Measurements from ENCODE around the gene RB1.

Gene RB1

DNA sequence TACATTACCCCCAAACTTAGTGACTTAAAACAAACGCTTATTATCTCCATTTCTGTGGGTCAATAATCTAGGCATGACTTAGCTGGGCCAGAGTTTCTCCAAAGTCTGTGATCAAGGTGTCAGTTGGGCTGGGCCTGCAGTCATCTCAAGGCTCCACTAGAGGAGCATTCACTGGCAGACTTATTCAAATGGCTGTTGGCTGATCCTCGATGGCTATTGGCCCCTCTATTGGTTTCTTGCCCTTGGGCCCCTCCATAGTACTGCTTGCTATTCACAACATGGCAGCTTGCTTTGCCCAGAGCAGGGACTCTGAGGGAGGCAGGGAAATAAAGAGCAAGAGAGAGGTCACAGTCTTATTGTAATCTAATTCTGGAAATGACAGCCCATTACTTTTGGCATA is 171.7 kb downstream of the RB1 start:
- no peak for DNase-seq

DNA sequence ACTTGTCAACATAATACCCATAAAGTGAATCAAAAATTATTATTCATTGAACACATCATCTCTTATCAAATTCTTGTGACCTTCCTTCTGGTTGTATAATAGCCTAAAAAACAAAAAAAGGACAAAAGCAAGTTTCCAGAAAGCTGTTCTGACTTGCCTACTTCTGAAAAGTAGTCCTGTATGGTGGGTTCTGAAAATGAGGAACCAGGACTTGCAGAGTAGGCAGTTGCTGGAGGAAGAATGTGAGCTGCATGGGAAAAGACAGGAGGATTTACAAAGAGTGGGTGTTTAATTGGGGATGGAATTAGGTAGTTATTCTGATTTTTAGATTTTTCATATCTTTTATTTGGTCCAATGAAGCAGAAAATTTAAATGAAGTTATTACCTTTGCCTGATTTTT is 172.7 kb downstream of the RB1 start:
- DNase-seq: no peak

DNA sequence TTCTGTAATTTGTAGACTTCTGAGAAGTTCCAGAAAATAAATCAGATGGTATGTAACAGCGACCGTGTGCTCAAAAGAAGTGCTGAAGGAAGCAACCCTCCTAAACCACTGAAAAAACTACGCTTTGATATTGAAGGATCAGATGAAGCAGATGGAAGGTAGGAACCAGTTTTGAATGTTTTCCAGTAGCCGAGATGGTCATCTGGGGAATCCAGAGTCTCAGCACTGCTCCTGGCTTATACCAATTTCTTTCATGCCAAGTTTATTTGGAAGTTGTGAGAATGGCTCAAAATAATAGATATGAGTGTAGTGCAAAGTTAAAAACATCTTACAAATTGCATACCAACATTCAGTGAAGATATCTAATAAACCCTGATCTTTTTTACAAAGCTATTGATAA is 173.1 kb downstream of the RB1 start:
- DNase-seq: no peak

DNA sequence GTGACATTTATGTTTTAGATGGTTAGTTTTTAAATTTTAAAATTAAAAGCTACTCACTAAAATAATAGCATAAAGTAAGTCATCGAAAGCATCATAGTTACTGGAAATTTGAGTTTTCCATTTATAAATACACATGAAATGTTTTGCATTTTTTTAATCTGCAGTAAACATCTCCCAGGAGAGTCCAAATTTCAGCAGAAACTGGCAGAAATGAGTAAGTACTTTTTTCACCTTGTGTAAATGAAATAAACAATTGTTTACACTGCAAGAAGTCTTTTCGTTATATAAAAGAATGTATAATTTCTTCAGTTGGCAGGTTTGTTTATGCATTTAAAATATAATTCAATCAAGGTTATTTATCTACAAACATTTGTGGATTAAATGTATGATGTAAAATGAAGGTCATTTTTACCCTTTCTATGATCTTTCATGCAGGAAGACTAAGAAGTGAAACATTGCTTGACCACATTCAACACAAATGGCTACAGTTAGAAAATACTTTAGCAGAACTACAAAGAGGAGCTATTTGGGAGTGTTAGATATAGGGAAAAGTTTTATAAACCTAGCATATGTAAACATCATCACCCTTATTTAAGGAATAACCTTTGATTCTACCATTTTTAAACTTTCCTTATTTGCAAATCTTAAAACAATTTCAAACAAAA is 173.8 kb downstream of the RB1 start:
- no peak for DNase-seq

DNA sequence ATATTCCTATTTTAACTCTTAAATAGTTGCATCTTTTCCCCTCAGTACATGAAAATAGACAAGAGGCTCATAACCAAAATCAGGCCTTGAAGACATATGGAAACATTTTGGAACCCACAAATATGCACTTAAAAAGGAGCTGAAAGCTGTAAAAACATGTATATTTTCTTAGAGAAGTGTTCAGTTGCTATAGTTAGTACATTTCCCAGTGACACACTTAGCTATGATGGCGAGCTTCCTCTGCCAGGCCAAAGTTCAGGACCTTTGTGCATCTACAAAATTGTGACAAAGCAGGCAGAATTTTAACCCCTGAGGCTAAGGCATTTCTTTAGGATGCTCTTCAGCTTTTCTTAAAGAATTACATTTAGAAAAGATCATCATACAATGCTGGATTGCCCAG is 174.8 kb downstream of the RB1 start:
- DNase-seq: no peak

DNA sequence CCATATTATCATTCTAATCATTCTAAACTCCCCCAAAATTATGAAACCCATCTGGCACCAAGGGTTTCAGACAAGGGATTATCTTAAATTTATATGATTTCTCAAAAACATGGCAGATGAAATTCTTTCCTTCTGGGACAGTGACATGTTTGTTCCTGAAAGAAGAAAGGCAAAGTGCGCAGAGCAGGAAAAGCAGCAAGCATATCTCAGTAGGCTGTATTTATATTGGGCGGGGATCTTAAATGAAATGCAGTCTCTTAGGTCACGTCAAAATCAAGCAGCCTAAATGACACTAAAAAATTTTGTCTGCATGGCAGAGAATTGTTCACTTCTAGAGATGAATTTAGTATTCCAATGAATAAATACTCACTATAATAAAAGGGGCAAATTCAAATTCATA is 180.0 kb downstream of the RB1 start:
- DNase-seq: no peak

DNA sequence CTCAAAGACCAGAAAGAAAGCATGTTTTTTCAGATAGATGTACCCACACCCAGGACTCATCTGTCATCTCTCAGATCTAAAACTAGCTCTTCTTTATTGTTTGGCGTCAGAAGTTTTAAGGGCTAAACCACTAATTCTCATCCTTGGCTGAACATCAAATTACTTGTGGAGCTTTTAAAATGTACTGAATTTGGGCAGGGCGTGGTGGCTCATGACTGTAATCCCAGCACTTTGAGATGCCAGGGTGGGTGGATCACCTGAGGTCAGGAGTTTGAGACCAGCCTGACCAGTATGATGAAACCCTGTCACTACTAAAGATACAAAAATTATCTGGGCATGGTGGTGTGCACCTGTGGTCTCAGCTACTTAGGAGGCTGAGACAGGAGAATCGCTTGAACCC is 181.9 kb downstream of the RB1 start:
- DNase-seq: no peak

DNA sequence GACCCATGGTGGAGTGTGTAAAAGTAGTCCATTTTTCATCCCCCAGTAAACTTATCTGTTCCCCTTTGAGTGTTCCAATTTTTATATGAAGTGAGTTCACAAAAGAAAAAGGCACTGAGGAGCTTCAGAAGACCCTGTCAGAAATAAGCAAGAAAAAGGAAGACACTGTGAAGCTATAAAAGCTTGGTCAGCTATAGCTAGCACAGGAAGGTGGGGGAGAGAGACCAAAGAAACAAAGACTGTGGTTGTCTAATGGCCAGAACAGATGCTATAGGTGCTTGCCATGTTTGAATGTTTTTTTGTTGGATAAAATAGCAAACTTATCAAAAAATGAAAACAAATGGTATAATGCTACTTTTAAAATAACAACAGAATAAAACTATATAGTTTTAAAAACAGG is 182.8 kb downstream of the RB1 start:
- DNase-seq: no peak

DNA sequence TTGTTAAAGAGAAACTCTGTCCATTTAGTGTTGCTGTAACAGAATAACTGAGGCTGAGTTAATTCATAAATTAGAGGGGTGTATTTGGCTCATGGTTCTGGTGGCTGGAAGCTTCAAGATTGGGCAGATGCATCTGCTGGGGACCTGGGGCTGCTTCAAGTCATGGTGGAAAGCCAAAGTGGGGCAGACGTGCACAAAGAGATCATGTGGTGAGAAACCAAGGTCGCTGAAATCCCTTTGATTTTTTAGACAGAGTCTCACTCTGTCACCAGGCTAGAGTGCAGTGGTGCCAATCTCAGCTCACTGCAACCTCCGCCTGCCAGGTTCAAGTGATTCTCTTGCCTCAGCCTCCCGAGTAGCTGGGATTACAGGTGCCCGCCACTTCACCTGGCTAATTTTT is 183.3 kb downstream of the RB1 start:
- no peak for DNase-seq

DNA sequence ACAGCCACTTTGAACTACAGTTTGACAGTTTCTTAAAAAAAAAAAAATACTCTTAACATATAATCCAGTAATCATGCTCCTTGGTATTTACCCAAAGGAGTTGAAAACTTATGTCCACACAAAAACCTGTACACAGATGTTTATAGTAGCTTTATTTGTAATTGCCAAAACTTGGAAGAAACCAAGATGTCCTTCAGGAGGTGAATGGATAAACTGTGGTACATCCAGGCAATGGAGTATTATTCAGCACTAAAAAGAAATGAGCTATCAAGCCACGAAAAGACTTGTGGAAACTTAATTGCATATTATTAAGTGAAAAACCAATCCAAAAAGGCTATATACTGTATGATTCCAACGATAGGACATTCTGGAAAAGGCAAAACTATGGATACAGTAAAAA is 184.4 kb downstream of the RB1 start:
- no peak for DNase-seq

DNA sequence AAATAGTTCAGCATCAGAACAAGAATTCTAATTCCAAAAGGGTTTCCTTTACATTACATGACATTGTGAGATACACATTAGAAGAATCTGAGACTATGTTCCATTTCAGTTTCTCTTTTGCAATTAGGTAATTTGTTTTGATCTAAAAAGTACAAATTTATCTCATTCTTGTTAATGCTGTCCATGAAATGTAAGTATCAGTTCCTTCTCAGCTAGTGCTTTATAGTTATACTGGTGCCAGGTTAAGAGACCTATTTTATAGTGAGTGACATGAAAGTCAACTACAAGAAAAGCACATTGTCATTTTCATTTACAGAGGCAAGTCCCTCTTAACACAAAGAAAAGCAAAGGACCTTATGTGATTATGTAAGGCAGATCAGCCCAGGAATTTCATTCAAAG is 185.4 kb downstream of the RB1 start:
- no peak for DNase-seq

DNA sequence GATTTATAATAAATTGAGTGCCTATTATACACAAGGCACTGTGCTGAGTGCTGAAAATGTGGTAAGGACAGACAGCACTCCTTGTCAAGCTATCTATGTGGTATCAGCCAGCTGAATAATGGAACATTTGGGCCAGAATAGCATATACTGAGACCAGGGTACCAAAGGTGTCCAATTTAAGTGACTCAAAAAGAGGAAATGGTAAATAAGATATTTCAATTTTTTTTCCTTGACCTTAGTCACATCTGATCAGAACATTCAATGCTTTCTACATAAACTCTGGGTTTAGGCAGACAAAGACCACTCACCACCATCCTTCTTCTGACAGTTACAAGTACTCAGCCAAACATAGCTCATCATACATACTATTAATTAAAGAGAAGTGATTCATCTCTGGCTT is 186.1 kb downstream of the RB1 start:
- DNase-seq: no peak

DNA sequence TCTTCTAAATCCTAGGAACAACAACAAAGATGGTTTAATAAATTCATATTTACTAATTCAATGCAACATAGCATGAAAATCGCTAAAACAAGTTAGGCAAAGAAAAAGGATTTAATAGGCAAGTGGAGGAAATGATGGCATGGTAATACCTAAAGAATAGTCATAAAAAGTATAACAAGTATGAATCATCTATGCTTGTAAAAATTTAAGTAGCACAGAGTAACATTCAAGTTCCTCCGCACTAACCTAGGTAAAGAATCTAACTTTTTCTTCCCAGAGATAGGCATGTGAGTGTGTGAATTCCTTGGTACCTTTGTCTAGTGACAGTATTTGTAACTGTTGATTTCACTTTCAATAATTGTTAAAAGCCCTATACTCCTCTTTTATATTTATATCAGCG is 186.7 kb downstream of the RB1 start:
- DNase-seq: no peak

DNA sequence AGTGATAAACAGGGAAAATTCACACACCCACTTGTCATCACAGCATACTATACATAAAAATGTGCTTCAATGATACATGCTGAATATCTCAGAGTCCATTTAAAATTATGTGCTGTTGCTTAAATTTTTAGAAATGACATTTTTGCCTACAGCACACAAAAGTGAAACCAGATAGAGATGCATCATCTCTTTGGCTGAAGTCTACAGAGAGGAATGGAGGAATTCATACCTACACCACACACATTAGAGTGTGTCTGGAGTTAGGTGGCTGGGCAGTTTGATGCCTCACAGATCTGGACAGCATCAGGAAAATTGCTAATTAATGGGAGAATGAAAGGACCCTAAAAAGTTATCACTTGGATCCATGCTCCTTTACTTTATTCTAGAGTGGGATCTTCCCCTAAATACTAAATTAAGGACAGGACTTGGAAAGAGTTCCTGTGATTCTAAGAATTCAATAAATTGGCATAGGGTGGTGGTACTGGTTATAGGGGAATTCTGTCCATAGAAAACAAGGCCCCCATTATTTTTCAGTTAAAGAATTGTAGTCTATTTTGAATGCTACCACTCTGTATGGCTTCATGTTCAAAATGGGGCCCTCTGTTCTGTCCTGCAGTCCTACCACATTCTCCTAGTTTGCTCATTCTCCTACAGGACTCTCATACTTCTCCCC is 188.0 kb downstream of the RB1 start:
- no peak for DNase-seq

DNA sequence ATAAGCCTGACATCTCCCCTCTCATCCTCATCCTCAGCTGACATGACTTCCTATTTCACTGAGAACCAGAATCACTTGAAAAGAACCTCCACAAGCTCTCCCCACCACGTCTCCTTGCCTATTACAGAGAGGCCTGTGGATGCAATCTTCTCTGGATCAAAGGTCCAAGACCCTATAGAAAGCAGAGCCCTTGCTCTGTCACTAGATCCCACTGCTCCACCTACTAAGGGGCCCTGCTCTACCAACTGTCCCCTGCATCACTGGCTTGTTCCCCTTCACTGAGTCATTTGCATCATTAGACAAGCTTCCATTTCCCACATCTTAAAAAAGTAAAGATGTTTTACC is 188.5 kb downstream of the RB1 start:
- DNase-seq: no peak

DNA sequence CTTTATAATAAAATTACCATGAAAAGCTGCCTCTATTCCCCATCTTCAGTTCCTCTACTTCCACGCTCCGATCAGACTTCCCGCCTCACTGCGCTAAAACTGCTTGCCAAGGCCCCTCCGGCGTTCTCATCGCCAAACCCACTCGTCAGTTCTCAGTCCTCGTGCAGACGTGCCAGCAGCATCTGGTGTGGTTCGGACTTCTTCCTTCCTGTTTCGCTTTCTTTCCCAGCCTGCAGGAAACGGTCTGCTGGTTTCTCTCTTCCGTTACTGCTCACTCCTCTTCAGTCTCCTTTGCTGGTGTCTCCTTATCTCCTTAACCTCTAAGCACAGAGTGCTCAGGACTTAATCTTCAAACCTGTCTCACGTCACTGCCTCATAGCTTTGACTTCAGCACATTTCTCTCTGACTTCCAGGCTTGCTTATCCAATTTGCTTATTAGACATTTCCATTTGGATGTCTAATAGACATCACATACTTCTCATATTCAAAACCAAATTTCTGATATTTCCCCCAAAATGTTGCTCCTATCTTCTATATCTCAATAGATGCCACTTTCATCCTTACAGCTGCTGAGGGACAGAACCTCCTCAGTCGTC is 189.0 kb downstream of the RB1 start:
- DNase-seq: peak; percentile 81

DNA sequence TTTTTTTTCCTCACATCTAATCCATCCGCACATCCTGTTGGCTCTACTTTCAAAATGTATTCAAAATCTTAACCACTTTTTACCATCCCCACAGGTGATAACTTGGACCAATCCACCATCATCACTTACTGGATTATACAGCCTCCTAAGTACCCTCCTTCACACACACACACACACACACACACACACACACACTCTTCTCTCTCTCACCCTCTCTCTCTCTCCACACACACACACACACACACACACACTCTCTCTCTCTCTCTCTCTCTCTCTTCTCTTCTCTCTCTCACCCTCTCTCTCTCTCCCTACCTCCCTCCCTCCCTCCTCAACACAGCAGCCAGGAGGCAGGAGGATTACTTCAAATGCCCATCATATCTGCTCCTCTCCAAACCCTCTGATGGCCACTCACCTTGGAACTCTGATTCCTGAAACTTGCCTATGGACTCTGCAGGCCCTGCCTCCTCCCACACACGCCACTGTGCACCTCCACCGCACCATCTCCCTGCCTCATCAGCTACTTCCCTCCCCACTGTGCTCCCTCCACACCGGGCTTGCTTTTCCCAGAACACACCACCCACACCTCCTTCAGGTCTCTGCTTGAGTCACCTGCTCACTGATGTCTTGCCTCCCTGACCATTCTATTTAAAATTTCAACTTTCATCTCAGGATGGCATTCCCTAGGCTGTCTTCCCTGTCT is 189.7 kb downstream of the RB1 start:
- no peak for DNase-seq

DNA sequence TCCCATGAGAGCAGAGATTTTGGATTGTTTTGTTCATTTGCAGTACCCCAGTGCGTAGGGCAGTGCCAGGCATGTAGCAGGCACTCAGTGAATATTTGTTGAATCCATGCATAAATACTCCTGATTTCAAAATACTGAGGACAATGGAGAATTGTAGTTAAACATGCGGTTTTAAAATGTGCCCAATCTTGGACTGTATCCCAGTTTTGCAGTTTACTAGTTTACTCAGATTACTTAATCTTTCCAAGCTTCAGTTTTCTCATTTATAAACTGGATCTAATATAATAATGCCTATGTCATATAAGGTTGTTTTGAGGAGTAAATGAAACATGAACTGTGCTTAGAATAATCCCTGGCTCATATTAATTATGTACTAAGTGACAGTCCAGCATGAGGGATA is 190.3 kb downstream of the RB1 start:
- DNase-seq: no peak

DNA sequence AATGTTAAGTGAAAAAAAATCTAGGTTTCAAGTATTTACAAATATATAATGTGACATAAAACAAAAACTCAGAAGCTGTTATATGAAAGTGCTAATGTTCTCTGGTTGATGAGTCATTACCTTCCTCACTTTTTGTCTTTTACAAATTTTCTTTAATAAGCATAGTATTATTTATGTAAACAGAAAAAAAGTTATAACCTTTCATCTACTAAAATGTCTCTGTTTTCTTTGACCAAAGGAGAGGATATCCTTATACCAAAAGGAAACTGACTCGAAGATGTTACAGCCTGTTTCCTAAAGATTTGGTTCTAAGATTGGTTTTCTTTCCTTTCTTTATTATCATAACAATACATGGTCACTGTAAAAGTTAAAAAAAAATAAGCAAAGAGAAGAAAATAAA is 191.3 kb downstream of the RB1 start:
- DNase-seq: no peak

DNA sequence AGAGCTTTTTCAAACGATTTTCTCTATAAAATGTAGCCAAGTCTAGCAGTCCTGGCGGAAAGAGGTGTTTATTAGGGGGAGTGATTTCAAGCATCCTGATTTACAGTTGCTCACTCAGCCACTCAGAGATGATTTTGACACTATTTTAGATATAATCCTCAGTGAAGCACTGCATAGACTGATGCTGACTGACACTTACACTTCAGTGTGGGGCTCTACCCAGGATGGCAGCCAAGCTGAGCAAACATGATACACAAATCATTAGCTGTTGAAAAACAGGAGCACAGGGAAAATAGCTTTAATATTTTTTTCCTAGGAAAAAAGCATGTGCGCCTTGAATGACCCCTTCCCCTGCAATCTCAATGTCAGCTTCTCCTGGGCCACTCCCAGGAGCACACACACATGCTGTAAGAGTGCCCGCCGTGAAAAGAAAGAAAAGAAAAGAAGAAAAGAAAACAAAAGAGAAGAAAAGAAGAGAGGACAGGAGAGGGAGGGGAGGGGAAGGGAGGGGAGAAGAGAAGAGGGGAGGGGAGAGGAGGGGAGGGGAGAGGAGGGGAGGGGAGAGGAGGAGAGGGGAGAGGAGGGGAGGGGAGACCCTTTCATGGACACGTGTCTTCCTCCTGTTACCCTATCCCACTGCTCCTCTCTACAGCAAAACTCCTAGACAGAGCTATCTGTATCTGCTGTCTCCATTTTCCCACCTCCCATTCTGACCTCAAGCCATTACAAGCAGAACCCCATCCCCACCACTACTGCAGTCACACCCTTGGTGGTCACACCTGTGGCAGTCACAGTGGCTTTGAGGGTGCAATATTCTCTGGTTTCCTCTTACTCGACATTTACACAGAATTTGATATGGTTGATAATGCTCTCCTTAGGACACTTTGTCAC is 193.0 kb downstream of the RB1 start:
- no peak for DNase-seq

DNA sequence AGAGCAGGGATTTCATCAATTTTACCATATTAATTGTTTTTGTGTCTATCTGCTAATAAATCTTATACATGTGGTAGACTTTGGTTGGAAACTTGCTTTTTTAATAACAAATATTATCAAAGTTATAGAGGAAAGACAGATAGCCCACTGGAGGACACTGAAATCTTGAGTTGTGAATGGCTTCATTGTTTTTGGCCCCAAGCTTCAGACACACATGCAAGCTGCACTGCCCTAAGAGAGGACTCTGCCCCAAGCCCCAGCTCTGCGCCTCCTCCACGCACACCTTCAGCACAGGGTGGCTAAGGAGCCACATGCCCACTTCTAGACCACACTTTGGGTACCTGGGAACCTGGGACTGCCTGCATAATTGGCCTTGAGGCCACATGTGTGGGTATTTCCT is 194.1 kb downstream of the RB1 start:
- no peak for DNase-seq

DNA sequence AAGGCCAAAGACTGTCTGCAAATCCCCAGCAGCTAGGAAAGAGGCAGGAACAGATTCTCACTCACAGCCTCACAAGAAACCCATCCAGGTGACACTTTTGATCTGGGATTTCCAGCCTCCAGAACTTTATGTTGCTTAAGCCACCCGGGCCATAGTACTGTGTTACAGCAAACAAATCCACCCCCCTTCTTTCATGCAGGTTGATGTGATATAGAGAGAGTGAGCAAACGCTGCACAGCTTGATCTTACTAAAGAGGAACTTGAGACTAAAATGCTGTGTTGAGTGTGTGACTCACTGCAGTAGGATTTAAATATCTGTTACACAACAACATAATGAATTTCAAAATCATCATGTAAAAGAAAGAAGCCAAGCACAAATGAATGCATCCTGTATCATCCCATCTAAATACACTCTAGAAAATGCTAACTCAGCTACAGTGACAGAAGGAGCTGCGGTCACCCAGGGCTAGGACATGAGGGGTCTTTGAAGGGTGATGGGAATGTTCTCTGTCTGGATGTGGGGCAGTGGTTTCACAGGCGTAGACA is 197.2 kb downstream of the RB1 start:
- DNase-seq: no peak

DNA sequence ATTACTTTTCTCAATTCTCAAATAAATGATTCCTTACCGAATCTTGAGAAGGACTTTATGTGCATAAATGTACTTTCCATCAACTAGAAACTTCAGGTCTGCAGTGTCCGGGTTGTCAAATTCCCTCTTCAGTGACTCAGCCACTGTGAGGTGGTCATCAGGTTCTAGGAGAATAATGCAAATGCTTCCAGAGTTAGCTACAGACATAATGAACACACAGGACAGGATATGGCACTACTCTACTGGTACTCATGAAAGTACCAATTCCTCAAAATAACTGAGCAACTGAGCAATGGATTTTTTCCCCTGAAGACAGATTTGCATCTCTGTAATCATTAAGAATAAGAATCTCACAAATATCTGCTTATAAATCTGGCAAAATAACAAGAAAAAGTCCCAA is 198.2 kb downstream of the RB1 start:
- DNase-seq: no peak
